ENCODE results near the gene MRPL44. TPM values are rescaled to one million over a fixed set of nuclear protein-coding genes. Genes with fewer than 3 reads are reported as not detected.

MRPL44 gene
- total RNA-seq, 1 donor from 2014 or later, result 24.6 TPM

- peaks cover 8% of the 10 kb centered on the region for H3K36me3 Mint-ChIP-seq (ENCODE audit: low read depth)
- H3K27ac Mint-ChIP-seq (ENCODE audit: unreplicated experiment), result peak overlapping the region; percentile 91
Measured at GRCh38 chr2:223994562-223995162, 37.4 kb downstream of the MRPL44 start.

GRCh38 chr2:223995569-223995968 lies 38.3 kb downstream of the MRPL44 start:
- Mint-ChIP-seq H3K4me1 (ENCODE audit: low read depth) (peaks cover 11% of the 10 kb centered on the region), H3K27me3 (ENCODE audit: low read depth) (no peaks in the 10 kb centered on the region), H3K9me3 (ENCODE audit: low read depth) (peaks cover 7% of the 10 kb centered on the region), H3K36me3 (ENCODE audit: low read depth) (peaks cover 10% of the 10 kb centered on the region), H3K27ac (ENCODE audit: unreplicated experiment) (peak overlapping the region; percentile 91), H3K4me3 (ENCODE audit: unreplicated experiment) (no peak overlapping the region)
- TF ChIP-seq, protein P1, sequence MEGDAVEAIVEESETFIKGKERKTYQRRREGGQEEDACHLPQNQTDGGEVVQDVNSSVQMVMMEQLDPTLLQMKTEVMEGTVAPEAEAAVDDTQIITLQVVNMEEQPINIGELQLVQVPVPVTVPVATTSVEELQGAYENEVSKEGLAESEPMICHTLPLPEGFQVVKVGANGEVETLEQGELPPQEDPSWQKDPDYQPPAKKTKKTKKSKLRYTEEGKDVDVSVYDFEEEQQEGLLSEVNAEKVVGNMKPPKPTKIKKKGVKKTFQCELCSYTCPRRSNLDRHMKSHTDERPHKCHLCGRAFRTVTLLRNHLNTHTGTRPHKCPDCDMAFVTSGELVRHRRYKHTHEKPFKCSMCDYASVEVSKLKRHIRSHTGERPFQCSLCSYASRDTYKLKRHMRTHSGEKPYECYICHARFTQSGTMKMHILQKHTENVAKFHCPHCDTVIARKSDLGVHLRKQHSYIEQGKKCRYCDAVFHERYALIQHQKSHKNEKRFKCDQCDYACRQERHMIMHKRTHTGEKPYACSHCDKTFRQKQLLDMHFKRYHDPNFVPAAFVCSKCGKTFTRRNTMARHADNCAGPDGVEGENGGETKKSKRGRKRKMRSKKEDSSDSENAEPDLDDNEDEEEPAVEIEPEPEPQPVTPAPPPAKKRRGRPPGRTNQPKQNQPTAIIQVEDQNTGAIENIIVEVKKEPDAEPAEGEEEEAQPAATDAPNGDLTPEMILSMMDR (IDR thresholded peaks at IDR 0.05), result no peak
- no peak for DNase-seq (ENCODE audit: low spot score)

More at GRCh38 chr2:223994562-223995162, 37.4 kb downstream of the MRPL44 start:
- TF ChIP-seq, protein P1 (IDR thresholded peaks at IDR 0.05), result no peak
- peaks cover 7% of the 10 kb centered on the region for H3K9me3 Mint-ChIP-seq (ENCODE audit: low read depth)
- no peak for DNase-seq (ENCODE audit: low spot score)
- H3K27me3 Mint-ChIP-seq (ENCODE audit: low read depth), result no peaks in the 10 kb centered on the region
- H3K4me3 Mint-ChIP-seq (ENCODE audit: unreplicated experiment), result no peak overlapping the region
- peaks cover 15% of the 10 kb centered on the region for H3K4me1 Mint-ChIP-seq (ENCODE audit: low read depth)

DNA sequence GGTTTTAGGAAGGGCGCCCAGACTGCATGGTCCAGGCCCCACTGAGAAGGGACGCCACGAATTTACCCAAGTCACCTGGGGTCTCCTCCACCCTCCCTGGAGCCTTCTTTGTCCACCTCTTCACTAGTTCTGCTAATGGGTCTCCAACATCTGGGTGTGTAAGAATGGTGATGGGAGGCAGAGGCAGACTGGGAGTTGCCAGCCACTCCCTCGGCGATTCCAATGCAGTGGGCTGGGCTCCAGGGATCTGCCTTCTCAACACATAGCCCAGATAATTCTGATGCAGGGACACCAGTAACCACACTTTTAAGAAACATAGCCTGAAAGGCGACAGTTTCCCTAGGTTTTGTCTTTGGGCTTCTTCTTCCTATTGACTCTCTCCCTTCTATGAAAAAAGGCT lies 39.1 kb downstream of the MRPL44 start:
- Mint-ChIP-seq H3K27ac (ENCODE audit: unreplicated experiment) (peak overlapping the region; percentile 61), H3K4me3 (ENCODE audit: unreplicated experiment) (no peak overlapping the region)

DNA sequence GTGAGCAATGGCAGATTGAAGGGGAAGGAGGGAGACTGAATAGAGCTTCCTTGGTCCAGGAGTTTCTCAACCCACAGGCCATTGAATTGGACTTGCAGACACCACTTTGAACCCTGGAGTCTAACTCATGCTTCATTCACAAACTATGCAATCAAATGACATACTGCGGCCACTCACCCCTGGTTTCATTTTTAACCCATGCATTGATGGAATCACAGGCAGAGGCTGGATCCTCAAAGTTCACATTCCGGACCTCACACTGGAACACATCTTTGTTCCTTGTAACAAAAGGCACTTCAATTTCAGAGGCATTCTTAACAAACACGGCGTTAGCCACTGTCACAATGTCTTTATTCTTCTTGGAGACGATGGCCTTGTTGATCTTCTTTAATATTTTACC lies 40.7 kb downstream of the MRPL44 start:
- no peak for DNase-seq (ENCODE audit: low spot score)

More for the DNA sequence above, 39.1 kb downstream of the MRPL44 start:
- TF ChIP-seq, protein P1 (IDR thresholded peaks at IDR 0.05), result no peak
- peaks cover 11% of the 10 kb centered on the region for H3K4me1 Mint-ChIP-seq (ENCODE audit: low read depth)
- no peaks in the 10 kb centered on the region for H3K27me3 Mint-ChIP-seq (ENCODE audit: low read depth)
- no peak for DNase-seq (ENCODE audit: low spot score)
- peaks cover 10% of the 10 kb centered on the region for H3K36me3 Mint-ChIP-seq (ENCODE audit: low read depth)
- H3K9me3 Mint-ChIP-seq (ENCODE audit: low read depth), result peaks cover 7% of the 10 kb centered on the region

GRCh38 chr2:223998948-223999347 lies 41.7 kb downstream of the MRPL44 start:
- Mint-ChIP-seq H3K4me3 (ENCODE audit: unreplicated experiment) (no peak overlapping the region), H3K9me3 (ENCODE audit: low read depth) (peaks cover 7% of the 10 kb centered on the region), H3K4me1 (ENCODE audit: low read depth) (peaks cover 8% of the 10 kb centered on the region), H3K27ac (ENCODE audit: unreplicated experiment) (no peak overlapping the region), H3K36me3 (ENCODE audit: low read depth) (peaks cover 10% of the 10 kb centered on the region), H3K27me3 (ENCODE audit: low read depth) (no peaks in the 10 kb centered on the region)
- no peak for DNase-seq (ENCODE audit: low spot score)
- TF ChIP-seq, protein P1 (IDR thresholded peaks at IDR 0.05), result no peak

More for the DNA sequence above, 40.7 kb downstream of the MRPL44 start:
- H3K36me3 Mint-ChIP-seq (ENCODE audit: low read depth), result peaks cover 10% of the 10 kb centered on the region
- H3K27me3 Mint-ChIP-seq (ENCODE audit: low read depth), result no peaks in the 10 kb centered on the region
- H3K4me3 Mint-ChIP-seq (ENCODE audit: unreplicated experiment), result no peak overlapping the region
- TF ChIP-seq, protein P1 (IDR thresholded peaks at IDR 0.05), result no peak
- H3K9me3 Mint-ChIP-seq (ENCODE audit: low read depth), result peaks cover 7% of the 10 kb centered on the region
- peaks cover 11% of the 10 kb centered on the region for H3K4me1 Mint-ChIP-seq (ENCODE audit: low read depth)
- peak overlapping the region; percentile 34 for H3K27ac Mint-ChIP-seq (ENCODE audit: unreplicated experiment)

All from chondrocyte (in vitro differentiated cells).